Left ventricle myocardium inferior (tissue), 1 donor: Measurements from ENCODE around the gene GIN1. TPM values are rescaled to one million over a fixed set of nuclear protein-coding genes. Genes with fewer than 3 reads are reported as not detected.
"Not testable (repeated sequence)": the region's sequence is repeated elsewhere in the genome, so short reads cannot be mapped to it uniquely, and the experiment has no call there.

ENCODE experiments used
- DNase-seq: peaks from one replicate; pipeline ENCODE4 v3.0.0-alpha.2; 2020
- H3K27ac ChIP-seq: fragments of 200-600 bp; replicated peaks from 2 replicates; pipeline ENCODE4 v1.8.0; 2021
- H3K27me3 ChIP-seq: fragments of 200-600 bp; 2 replicates; pipeline ENCODE4 v1.8.0; 2021; ENCODE audit warnings: low read depth
- H3K36me3 ChIP-seq: fragments of 200-600 bp; 2 replicates; pipeline ENCODE4 v1.8.0; 2021
- H3K4me1 ChIP-seq: fragments of 200-600 bp; 2 replicates; pipeline ENCODE4 v1.8.0; 2021
- H3K4me3 ChIP-seq: fragments of 200-600 bp; 2 replicates; pipeline ENCODE4 v1.8.0; 2021; ENCODE audit warnings: mild to moderate bottlenecking, moderate library complexity
- H3K9me3 ChIP-seq: fragments of 200-600 bp; replicated peaks from 2 replicates; pipeline ENCODE4 v1.8.0; 2021
- CTCF ChIP-seq: fragments of 200-600 bp; IDR thresholded peaks from 2 replicates; pipeline ENCODE4 v1.8.0; 2021; ENCODE audit warnings: antibody characterized with exemption, mild to moderate bottlenecking, borderline replicate concordance
- intact Hi-C: fragments of 100-400 bp; cut with micrococcal nuclease; formaldehyde crosslinking; loops from one replicate; pipeline ENCODE4 v1.11.0; 2022
- total RNA-seq: library from RNA; stranded (reverse); fragmentation: NEBNext Ultra II Directional; extraction: Animal tissue kit (Norgen Biotek cat#: 25700); gene quantifications from one replicate; pipeline ENCODE4 v1.2.1, GENCODE V29; 2021
- donor health status: DM: no; HTN: yes; CAD: no; lungs with severe emphysema.

The GIN1 gene
- total RNA-seq, 1 donor from 2014 or later, result 14.1 TPM

- Histone ChIP-seq H3K36me3 (peaks cover 80% of the 10 kb centered on the region), H3K4me3 (no peak overlapping the region), H3K9me3 (peaks cover 44% of the 10 kb centered on the region), H3K27me3 (no peaks in the 10 kb centered on the region), H3K27ac (no peak overlapping the region), H3K4me1 (no peaks in the 10 kb centered on the region)
- TF ChIP-seq CTCF, result no peak
- no peak for DNase-seq
- intact Hi-C loops, result no loop called here
Measured at GRCh38 chr5:103086547-103086946, 33.4 kb downstream of the GIN1 start.

DNA sequence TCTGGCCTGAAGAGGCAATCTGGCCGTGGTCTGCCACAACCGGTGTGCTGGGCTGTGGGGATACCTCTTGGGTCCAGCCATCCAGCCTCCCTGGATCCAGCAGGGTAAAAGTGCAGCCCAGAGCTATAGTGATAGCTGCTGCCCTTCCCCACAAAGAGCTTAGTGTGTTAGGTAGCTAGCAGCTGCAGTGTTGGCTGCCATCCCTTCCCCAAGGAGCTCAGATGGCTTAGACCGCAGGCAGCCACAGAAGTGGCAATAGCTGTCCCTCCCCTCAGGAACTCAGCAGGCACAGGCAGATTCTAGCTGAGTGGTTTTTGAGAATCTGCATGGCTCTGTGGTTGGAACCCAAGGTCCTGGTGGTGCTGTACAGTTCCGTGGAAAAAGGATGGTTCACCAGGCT is 40.1 kb downstream of the GIN1 start:
- no peak overlapping the region for H3K4me3 ChIP-seq
- H3K36me3 ChIP-seq, result peaks cover 15% of the 10 kb centered on the region
- H3K27ac ChIP-seq, result no peak overlapping the region
- H3K27me3 ChIP-seq, result no peaks in the 10 kb centered on the region
- H3K9me3 ChIP-seq, result peaks cover 100% of the 10 kb centered on the region
- TF ChIP-seq CTCF, result no peak
- no peaks in the 10 kb centered on the region for H3K4me1 ChIP-seq
- DNase-seq, result no peak
- intact Hi-C loops, result no loop called here

DNA sequence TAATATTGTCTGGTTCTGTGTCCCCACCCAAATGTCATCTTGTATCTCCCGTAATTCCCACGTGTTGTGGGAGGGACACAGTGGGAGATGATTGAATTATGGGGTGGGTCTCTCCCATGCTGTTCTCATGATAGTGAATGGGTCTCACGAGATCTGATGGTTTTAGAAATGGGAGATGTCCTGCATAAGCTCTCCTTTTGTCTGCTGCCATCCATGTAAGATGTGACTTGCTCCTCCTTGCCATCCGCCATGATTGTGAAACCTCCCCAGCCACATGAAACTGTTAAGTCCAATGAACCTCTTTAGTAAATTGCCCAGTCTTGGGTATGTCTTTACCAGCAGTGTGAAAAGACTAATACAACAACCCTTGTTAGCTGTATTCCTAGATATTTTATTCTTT is 44.5 kb downstream of the GIN1 start:
- H3K4me1 ChIP-seq, result no peaks in the 10 kb centered on the region
- H3K4me3 ChIP-seq, result no peak overlapping the region
- no peaks in the 10 kb centered on the region for H3K27me3 ChIP-seq
- intact Hi-C loops, result no loop called here
- no peak overlapping the region for H3K27ac ChIP-seq
- H3K9me3 ChIP-seq, result peaks cover 74% of the 10 kb centered on the region
- H3K36me3 ChIP-seq, result no peaks in the 10 kb centered on the region
- DNase-seq, result no peak
- TF ChIP-seq CTCF, result no peak

GRCh38 chr5:103073500-103073899 is 46.4 kb downstream of the GIN1 start:
- H3K36me3 ChIP-seq, H3K4me3 ChIP-seq, intact Hi-C loops, H3K4me1 ChIP-seq, H3K27me3 ChIP-seq, DNase-seq, H3K27ac ChIP-seq: not testable (repeated sequence)
- peaks cover 55% of the 10 kb centered on the region for H3K9me3 ChIP-seq

- TF ChIP-seq CTCF, result no peak
- no peaks in the 10 kb centered on the region for H3K27me3 ChIP-seq
- no peak overlapping the region for H3K27ac ChIP-seq
- no peak for DNase-seq
- H3K4me3 ChIP-seq, result no peak overlapping the region
- intact Hi-C loops, result no loop called here
- H3K9me3 ChIP-seq, result no peaks in the 10 kb centered on the region
- H3K4me1 ChIP-seq, result no peaks in the 10 kb centered on the region
- no peaks in the 10 kb centered on the region for H3K36me3 ChIP-seq
Measured at GRCh38 chr5:103066326-103066725, 53.6 kb downstream of the GIN1 start.

DNA sequence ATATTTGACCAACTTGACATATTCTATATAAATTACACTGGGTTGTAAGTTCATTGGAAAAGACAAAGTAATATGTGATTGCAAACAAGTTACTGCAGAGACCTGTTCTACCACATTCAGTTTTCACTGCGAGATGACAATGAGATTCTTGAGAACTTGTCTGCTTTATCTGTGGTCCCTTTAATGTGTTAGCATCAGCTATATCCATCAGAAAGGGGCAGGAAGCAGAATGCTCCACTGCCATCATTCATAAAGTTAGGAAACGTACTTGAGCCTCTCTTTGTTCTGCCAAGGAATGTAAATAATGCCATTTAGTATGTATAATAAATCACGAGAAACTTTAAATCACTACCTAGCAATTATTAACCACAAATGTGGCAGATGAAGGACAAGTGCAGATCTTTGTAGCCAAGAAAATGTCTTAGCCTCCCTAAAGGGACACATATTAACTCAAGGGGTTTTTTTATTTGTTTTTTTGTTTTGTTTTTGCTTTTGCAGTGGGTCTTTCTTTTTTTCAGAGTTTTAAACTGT is 59.4 kb downstream of the GIN1 start:
- Histone ChIP-seq H3K9me3 (no peaks in the 10 kb centered on the region), H3K27me3 (no peaks in the 10 kb centered on the region), H3K36me3 (no peaks in the 10 kb centered on the region), H3K4me1 (no peaks in the 10 kb centered on the region), H3K4me3 (no peak overlapping the region), H3K27ac (no peak overlapping the region)
- intact Hi-C loops, result no loop called here
- TF ChIP-seq CTCF, result no peak
- DNase-seq, result no peak
